ENCODE data around the gene ANGPTL2.

DNA sequence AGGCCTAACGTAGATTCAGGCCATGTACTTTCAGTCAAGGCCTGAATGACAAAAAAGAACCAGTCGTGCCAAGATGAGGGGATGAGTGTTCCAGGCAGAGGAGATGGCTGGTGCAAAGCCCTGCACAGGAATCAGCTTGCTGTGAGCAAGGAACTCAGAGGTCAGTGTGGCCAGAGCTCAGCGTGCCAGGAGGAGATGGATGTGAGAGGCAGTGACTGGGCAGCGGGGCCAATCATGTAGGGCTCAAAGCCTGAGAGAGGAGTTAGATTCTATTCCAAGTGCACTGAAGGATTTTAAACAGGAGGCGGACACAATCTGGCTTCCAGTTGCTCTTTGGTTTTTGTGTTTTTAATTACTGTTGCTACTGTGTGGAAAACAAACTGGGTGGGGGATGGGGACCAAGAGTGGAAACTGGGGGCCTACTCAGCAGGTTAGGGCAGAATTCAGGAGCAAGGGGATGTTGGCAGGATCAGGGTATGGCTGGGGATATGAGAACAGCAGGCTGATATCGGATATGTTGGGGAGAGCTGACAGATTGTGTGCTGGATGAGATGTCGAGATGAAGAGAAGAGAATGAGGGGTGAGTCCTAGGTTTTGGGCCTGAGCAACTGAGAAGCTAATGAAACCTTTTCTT, 64.3 kb downstream of the ANGPTL2 start:
- TF ChIP-seq, protein P1, sequence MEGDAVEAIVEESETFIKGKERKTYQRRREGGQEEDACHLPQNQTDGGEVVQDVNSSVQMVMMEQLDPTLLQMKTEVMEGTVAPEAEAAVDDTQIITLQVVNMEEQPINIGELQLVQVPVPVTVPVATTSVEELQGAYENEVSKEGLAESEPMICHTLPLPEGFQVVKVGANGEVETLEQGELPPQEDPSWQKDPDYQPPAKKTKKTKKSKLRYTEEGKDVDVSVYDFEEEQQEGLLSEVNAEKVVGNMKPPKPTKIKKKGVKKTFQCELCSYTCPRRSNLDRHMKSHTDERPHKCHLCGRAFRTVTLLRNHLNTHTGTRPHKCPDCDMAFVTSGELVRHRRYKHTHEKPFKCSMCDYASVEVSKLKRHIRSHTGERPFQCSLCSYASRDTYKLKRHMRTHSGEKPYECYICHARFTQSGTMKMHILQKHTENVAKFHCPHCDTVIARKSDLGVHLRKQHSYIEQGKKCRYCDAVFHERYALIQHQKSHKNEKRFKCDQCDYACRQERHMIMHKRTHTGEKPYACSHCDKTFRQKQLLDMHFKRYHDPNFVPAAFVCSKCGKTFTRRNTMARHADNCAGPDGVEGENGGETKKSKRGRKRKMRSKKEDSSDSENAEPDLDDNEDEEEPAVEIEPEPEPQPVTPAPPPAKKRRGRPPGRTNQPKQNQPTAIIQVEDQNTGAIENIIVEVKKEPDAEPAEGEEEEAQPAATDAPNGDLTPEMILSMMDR (conservative IDR thresholded peaks at IDR 0.05; ENCODE audit: low read length): no peak
- TF ChIP-seq EZH2phosphoT487 (IDR thresholded peaks at IDR 0.05; ENCODE audit: borderline replicate concordance, low read depth, low read length): no peak
